GM19395 (cell line): ENCODE results near the gene MTRF1L.
"Not testable (repeated sequence)": the region's sequence is repeated elsewhere in the genome, so short reads cannot be mapped to it uniquely, and the experiment has no call there.

Experiments used
- ATAC-seq: cut with Tn5 transposase; IDR thresholded peaks from one replicate; pipeline ENCODE4 v1.9.1; 2021; ENCODE audit warnings: mild to moderate bottlenecking, moderate library complexity; ENCODE audit not compliant: unreplicated experiment

The MTRF1L gene

GRCh38 chr6:152973916-152974315 lies 28.6 kb downstream of the MTRF1L start:
- ATAC-seq, result no peak

- ATAC-seq, result no peak
These were observed 32.7 kb downstream of the MTRF1L start for GRCh38 chr6:152969688-152970418.

GRCh38 chr6:152966168-152966894 lies 36.2 kb downstream of the MTRF1L start:
- not testable (repeated sequence) for ATAC-seq

- no peak for ATAC-seq
These were observed 43.2 kb downstream of the MTRF1L start for GRCh38 chr6:152959333-152959732.

GRCh38 chr6:152957796-152958195 lies 44.7 kb downstream of the MTRF1L start:
- ATAC-seq, result no peak

- no peak for ATAC-seq
These were observed 48.1 kb downstream of the MTRF1L start for GRCh38 chr6:152954443-152954842.

- no peak for ATAC-seq
These were observed 49.5 kb downstream of the MTRF1L start for GRCh38 chr6:152952866-152953509.

- ATAC-seq, result no peak
These were observed 50.5 kb downstream of the MTRF1L start for GRCh38 chr6:152952045-152952444.

GRCh38 chr6:152950240-152950639 lies 52.3 kb downstream of the MTRF1L start:
- ATAC-seq, result no peak

GRCh38 chr6:152948150-152948768 lies 54.2 kb downstream of the MTRF1L start:
- peak; percentile 87 for ATAC-seq

- no peak for ATAC-seq
These were observed 55.5 kb downstream of the MTRF1L start for GRCh38 chr6:152946995-152947394.

GRCh38 chr6:152946484-152946883 lies 56.0 kb downstream of the MTRF1L start:
- ATAC-seq, result no peak

GRCh38 chr6:152943260-152943897 lies 59.1 kb downstream of the MTRF1L start:
- no peak for ATAC-seq

GRCh38 chr6:152942319-152942869 lies 60.1 kb downstream of the MTRF1L start:
- ATAC-seq, result no peak

GRCh38 chr6:152941746-152942145 lies 60.8 kb downstream of the MTRF1L start:
- ATAC-seq, result no peak
